22Rv1 (cell line): ENCODE results near the gene MAGI1.
"Not testable (repeated sequence)": the region's sequence is repeated elsewhere in the genome, so short reads cannot be mapped to it uniquely, and the experiment has no call there.

Source experiments
- H3K27ac ChIP-seq: fragments of 450-650 bp; 2 replicates; pipeline ENCODE4 v1.5.1; 2017
- CTCF ChIP-seq: fragments of 450-650 bp; IDR thresholded peaks from 2 replicates; pipeline ENCODE4 v1.5.1; 2017; ENCODE audit warnings: mild to moderate bottlenecking
- ZFX ChIP-seq: fragments of 450-650 bp; IDR thresholded peaks from 2 replicates; pipeline ENCODE4 v1.6.1; 2017; ENCODE audit warnings: antibody characterized with exemption, borderline replicate concordance

Gene MAGI1

GRCh38 chr3:65873028-65873427 is 165.7 kb downstream of the MAGI1 start:
- no peak overlapping the region for H3K27ac ChIP-seq
- TF ChIP-seq CTCF (no peak), ZFX (no peak)

- no peak overlapping the region for H3K27ac ChIP-seq
- TF ChIP-seq CTCF, result no peak
- no peak for TF ChIP-seq ZFX
These were observed 167.2 kb downstream of the MAGI1 start for GRCh38 chr3:65871305-65872141.

GRCh38 chr3:65869798-65870197 is 168.9 kb downstream of the MAGI1 start:
- TF ChIP-seq CTCF (no peak), ZFX (no peak)
- no peak overlapping the region for H3K27ac ChIP-seq

GRCh38 chr3:65867463-65868210 is 171.1 kb downstream of the MAGI1 start:
- TF ChIP-seq ZFX (no peak), CTCF (no peak)
- H3K27ac ChIP-seq, result no peak overlapping the region

GRCh38 chr3:65864357-65864904 is 174.3 kb downstream of the MAGI1 start:
- no peak for TF ChIP-seq CTCF
- no peak for TF ChIP-seq ZFX
- H3K27ac ChIP-seq, result no peak overlapping the region

GRCh38 chr3:65861718-65862117 is 177.0 kb downstream of the MAGI1 start:
- TF ChIP-seq ZFX, result no peak
- no peak for TF ChIP-seq CTCF
- no peak overlapping the region for H3K27ac ChIP-seq

GRCh38 chr3:65859612-65860011 is 179.1 kb downstream of the MAGI1 start:
- not testable (repeated sequence) for H3K27ac ChIP-seq
